ENCODE measurements around the gene AIG1. TPM values are rescaled to one million over a fixed set of nuclear protein-coding genes. Genes with fewer than 3 reads are reported as not detected.

The AIG1 gene
- total and polyA plus RNA-seq, 2 of the 13 experiments (the other 11 are each of a cell fraction or from before 2014, with no cell fraction given) = 115 to 197 TPM

- no peak overlapping the region for H3K4me3 ChIP-seq (replicated peaks in 1 of 3; ENCODE audit: insufficient read depth in 1 of 3, low read depth in 2 of 3, low read length in 3 of 3)
- CTCF ChIA-PET (ENCODE audit: low intra/inter-chr PET ratio, low total read pairs) = interaction anchor here (1.0 to 1.7 kb wide), 2 partner anchors 194 to 540 kb away, joined by 4 to 12 read pairs; no protein-coding TSS in a partner anchor
- H3K27ac ChIP-seq (ENCODE audit: extremely low read length, insufficient read depth, low read length) = no peak overlapping the region
- no peak overlapping the region for H3K4me2 ChIP-seq (ENCODE audit: low read depth, low read length)
- DNase-seq (ENCODE audit: low spot score) (peak; percentile 65), ATAC-seq (peak; percentile 98), FAIRE-seq (peak; percentile 18)
- WGBS (ENCODE audit: low lambda C conversion rate) = 96% methylated on average over 4 of the region's 4 CpGs
- no peak overlapping the region for H3K9ac ChIP-seq (ENCODE audit: insufficient read depth, low read depth, low read length)
- no peaks in the 10 kb centered on the region for H3K9me3 ChIP-seq (ENCODE audit: low read length)
- H2AFZ ChIP-seq (ENCODE audit: low read length) = no peak overlapping the region
- POLR2A ChIA-PET = interaction anchor here (1.1 kb wide), 1 partner anchor 9 kb away, joined by 3 read pairs; no protein-coding TSS in a partner anchor
- H4K20me1 ChIP-seq (ENCODE audit: insufficient read depth, low read length) = no peaks in the 10 kb centered on the region; the same call in 1 of the 2 replicates
- no peaks in the 10 kb centered on the region for H3K27me3 ChIP-seq (ENCODE audit: control insufficient read depth in 1 of 2, insufficient read depth in 2 of 2, low read length in 2 of 2)
- BruUV-seq (replicated peaks) = no TSS peak
- intact Hi-C loops (cut with micrococcal nuclease; ENCODE audit: unreplicated experiment) (loop anchor here (1.0 kb wide), 3 partner anchors 104 to 540 kb away; no protein-coding TSS in a partner anchor), in situ Hi-C loops (cut with HindIII; ENCODE audit: extremely low pct_ligation_motif_present, low pct_unique_long_range_greater_than_20kb) (loop anchor here (5.0 kb wide), 1 partner anchor 189 kb away; no protein-coding TSS in a partner anchor)
- no peaks in the 10 kb centered on the region for H3K79me2 ChIP-seq (ENCODE audit: insufficient read depth, low read length)
- no peaks in the 10 kb centered on the region for H3K4me1 ChIP-seq (ENCODE audit: insufficient read depth, low read length)
- H3K36me3 ChIP-seq (replicated peaks in 1 of 2; ENCODE audit: control insufficient read depth in 1 of 2, insufficient read depth in 2 of 2, low read length in 2 of 2) = peaks cover 0 to 4% of the 10 kb centered on the region in 2 experiments; a peak in 1 of 5 replicates
- no peak for TF ChIP-seq SUZ12 (IDR thresholded peaks at IDR 0.05; ENCODE audit: low read depth, low read length)
- no peak for TF ChIP-seq JUND (CRISPR knock-in tag; IDR thresholded peaks at IDR 0.05)
- TF ChIP-seq MED1 (CRISPR knock-in tag; IDR thresholded peaks at IDR 0.05) = peak; percentile 37; the same call in 1 of the 2 replicates
- no peak for TF ChIP-seq NONO (IDR thresholded peaks at IDR 0.05)
- TF ChIP-seq NONO (CRISPR knock-in tag; conservative IDR thresholded peaks at IDR 0.05) = peak; percentile 49; the same call in 1 of the 2 replicates
- TF ChIP-seq SPEN (CRISPR knock-in tag; IDR thresholded peaks at IDR 0.05; ENCODE audit: low read depth) = no peak
- no peak for TF ChIP-seq ADNP (CRISPR knock-in tag; IDR thresholded peaks at IDR 0.05)
- no peak for TF ChIP-seq ZBTB10 (CRISPR knock-in tag; IDR thresholded peaks at IDR 0.05; ENCODE audit: borderline replicate concordance)
- TF ChIP-seq ZNF337 (CRISPR knock-in tag; IDR thresholded peaks at IDR 0.05; ENCODE audit: borderline replicate concordance, low read depth) = no peak
- peak; percentile 14; the same call in 1 of the 2 replicates for TF ChIP-seq THRA (CRISPR knock-in tag; IDR thresholded peaks at IDR 0.05; ENCODE audit: borderline replicate concordance)
- TF ChIP-seq YY1 (IDR thresholded peaks at IDR 0.05; ENCODE audit: insufficient read depth, insufficient replicate concordance, low read depth, low read length) = peak; percentile 24
- no peak for TF ChIP-seq MXD3 (CRISPR knock-in tag; IDR thresholded peaks at IDR 0.05)
- TF ChIP-seq HIC2 (CRISPR knock-in tag; IDR thresholded peaks at IDR 0.05; ENCODE audit: low read depth) = no peak
- TF ChIP-seq MXD4 (CRISPR knock-in tag; IDR thresholded peaks at IDR 0.05) = no peak
- no peak for TF ChIP-seq ZNF33A (CRISPR knock-in tag; IDR thresholded peaks at IDR 0.05; ENCODE audit: borderline replicate concordance)
- peak; percentile 55 for TF ChIP-seq JARID2 (CRISPR knock-in tag; IDR thresholded peaks at IDR 0.05; ENCODE audit: insufficient replicate concordance)
- no peak for TF ChIP-seq MXD1 (CRISPR knock-in tag; IDR thresholded peaks at IDR 0.05)
- no peak for TF ChIP-seq TBL1XR1 (IDR thresholded peaks at IDR 0.05; ENCODE audit: borderline replicate concordance, low read length, partially characterized antibody)
Observed at GRCh38 chr6:143232849-143233248, 172.2 kb downstream of the AIG1 start.

Measured in HepG2 (cell line).